Activated T-helper 17 cell treated with anti-CD3 and anti-CD28 coated beads, Interleukin-2, amount 50 U/mL, for 72 hours (primary cell): ENCODE measurements around the gene HPDL. TPM values are rescaled to one million over a fixed set of nuclear protein-coding genes. Genes with fewer than 3 reads are reported as not detected.
"Not testable (repeated sequence)": the region's sequence is repeated elsewhere in the genome, so short reads cannot be mapped to it uniquely, and the experiment has no call there.

Experiments
- ATAC-seq: fragments of 150-1000 bp; cut with Tn5 transposase; replicated peaks from 2 replicates; pipeline ENCODE4 v1.10.0; 2021; ENCODE audit warnings: mild to moderate bottlenecking, moderate library complexity
- H3K27ac Mint-ChIP-seq: one replicate; pipeline ENCODE4 v1.8.0; 2022; ENCODE audit warnings: mixed read lengths
- H3K27me3 Mint-ChIP-seq: one replicate; pipeline ENCODE4 v1.8.0; 2022; ENCODE audit warnings: mixed read lengths
- H3K36me3 Mint-ChIP-seq: one replicate; pipeline ENCODE4 v1.8.0; 2022; ENCODE audit warnings: low read depth, mild to moderate bottlenecking, mixed read lengths
- H3K4me1 Mint-ChIP-seq: one replicate; pipeline ENCODE4 v1.8.0; 2022; ENCODE audit warnings: mixed read lengths
- H3K4me3 Mint-ChIP-seq: one replicate; pipeline ENCODE4 v1.8.0; 2022; ENCODE audit warnings: mild to moderate bottlenecking, mixed read lengths
- H3K9me3 Mint-ChIP-seq: one replicate; pipeline ENCODE4 v1.8.0; 2022; ENCODE audit warnings: mixed read lengths
- total RNA-seq, 2 donors: library from RNA; stranded (reverse); gene quantifications; one replicate each; pipeline ENCODE4 v1.2.3, GENCODE V29; 2022

Gene HPDL
- 10 to 100 TPM in 1 of 2 donors, 1 to 10 TPM in 1; 4.5 to 22.6 TPM for total RNA-seq

DNA sequence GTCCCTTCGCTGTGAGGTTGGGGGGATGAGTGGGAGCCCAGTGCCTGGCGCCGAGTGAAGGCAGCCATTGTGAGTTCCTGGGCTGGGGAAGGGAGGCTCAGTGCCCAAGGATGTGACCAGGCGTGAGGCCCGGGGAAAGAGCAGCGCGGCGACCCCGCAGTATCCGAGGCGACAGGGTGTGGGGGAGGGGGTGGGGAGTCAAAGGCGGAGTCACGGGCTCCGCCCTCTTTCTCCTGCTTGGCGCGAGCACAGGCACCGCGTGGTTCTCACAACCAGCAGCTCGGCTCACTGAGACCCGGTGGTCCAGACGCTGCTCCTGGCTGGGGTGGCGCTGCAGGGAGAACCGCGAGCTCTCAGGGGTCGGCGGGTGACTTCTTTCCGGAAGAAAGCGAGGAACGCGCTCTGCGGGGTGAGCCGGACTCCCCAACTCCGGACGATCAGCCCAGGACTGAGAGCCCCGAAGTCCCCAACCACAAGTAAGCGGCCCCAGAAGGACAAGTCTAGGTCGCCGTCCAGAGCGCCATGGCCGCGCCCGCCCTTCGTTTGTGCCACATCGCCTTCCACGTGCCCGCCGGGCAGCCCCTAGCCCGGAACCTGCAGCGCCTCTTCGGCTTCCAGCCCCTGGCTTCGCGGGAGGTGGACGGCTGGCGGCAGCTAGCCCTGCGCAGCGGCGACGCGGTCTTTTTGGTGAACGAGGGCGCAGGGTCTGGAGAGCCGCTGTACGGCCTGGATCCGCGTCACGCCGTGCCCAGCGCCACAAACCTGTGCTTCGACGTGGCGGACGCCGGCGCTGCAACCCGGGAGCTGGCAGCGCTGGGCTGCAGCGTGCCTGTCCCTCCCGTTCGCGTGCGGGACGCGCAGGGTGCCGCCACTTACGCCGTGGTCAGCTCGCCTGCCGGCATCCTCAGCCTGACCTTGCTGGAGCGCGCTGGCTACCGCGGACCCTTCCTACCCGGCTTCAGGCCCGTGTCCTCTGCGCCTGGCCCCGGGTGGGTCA, at the start of gene HPDL:
TSS of gene HPDL (plus strand) at position 269 of the 997 bp plus-strand sequence. CDS start at position 523, 254 bp downstream.
- peak; percentile 87 for ATAC-seq
- Mint-ChIP-seq H3K27me3 (no peaks in the 10 kb centered on the region), H3K27ac (peak within 1 kb of the TSS; percentile 36), H3K9me3 (no peaks in the 10 kb centered on the region), H3K36me3 (peaks cover 35% of the 10 kb centered on the region), H3K4me1 (no peaks in the 10 kb centered on the region), H3K4me3 (peak within 1 kb of the TSS; percentile 80)

DNA sequence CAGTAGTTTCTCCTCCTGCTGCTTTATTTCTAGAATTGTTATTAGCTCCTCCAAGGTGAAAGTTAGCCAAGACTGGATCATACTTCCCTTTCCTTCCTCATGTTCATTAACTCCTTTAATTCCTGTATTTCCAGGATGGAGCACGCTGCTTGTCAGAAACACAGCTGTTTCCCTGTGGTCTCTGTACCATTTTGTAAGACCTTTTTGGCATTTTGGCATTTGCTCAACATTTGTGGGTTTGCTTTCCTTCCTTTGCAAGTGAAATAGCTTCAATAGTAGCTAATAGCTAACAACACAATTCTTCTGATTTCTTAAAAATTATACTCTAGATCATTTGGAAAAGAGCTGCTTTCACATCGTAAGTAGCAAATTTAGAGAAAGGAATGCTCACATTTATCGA, 44.3 kb upstream of the HPDL start:
- ATAC-seq, result no peak
- Mint-ChIP-seq H3K27ac (no peak overlapping the region), H3K27me3 (peaks cover 8% of the 10 kb centered on the region), H3K4me1 (no peaks in the 10 kb centered on the region), H3K4me3 (no peak overlapping the region), H3K36me3 (no peaks in the 10 kb centered on the region), H3K9me3 (no peaks in the 10 kb centered on the region)

DNA sequence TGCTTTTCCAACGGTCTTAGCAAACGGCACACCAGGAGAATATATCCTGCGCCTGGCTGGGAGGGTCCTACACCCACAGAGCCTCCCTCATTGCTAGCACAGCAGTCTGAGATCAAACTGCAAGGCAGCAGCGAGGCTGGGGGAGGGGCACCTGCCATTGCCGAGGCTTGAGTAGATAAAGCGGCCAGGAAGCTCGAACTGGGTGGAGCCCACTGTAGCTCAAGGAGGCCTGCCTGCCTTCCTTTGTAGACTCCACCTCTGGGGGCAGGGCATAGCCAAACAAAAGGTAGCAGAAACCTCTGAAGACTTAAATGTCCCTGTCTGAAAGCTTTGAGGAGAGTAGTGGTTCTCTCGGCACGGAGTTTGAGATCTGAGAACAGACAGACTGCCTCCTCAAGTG, 41.8 kb upstream of the HPDL start:
- not testable (repeated sequence) for H3K27me3 Mint-ChIP-seq, H3K9me3 Mint-ChIP-seq, H3K4me1 Mint-ChIP-seq, H3K27ac Mint-ChIP-seq, H3K4me3 Mint-ChIP-seq, ATAC-seq, H3K36me3 Mint-ChIP-seq

DNA sequence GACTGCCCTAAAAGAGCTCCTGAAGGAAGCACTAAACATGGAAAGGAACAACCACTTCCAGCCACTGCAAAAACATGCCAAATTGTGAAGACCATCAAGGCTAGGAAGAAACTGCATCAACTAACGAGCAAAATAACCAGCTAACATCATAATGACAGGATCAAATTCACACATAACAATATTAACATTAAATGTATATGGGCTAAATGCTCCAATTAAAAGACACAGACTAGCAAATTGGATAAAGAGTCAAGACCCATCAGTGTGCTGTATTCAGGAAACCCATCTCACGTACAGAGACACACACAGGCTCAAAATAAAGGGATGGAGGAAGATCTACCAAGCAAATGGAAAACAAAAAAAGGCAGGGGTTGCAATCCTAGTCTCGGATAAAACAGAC, 40.2 kb upstream of the HPDL start:
- H3K4me3 Mint-ChIP-seq, H3K36me3 Mint-ChIP-seq, H3K4me1 Mint-ChIP-seq, ATAC-seq, H3K27me3 Mint-ChIP-seq, H3K9me3 Mint-ChIP-seq, H3K27ac Mint-ChIP-seq: not testable (repeated sequence)

DNA sequence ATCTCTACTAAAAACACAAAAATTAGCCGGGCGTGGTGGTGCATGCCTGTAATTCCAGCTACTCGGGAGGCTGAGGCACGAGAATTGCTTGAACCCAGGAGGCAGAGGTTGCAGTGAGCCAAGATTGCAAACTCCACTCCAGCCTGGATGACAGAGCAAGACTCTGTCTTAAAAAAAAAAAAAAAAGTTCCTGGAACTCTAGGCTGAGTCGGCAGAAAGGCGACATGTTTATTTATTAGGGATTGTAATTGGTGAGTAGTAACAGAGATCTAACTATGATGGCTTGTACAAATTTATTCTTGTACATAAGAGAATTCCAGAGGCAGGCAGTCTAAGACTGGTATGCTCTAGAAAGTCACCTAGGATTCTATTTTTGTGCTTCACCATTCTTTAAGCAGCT, 35.7 kb upstream of the HPDL start:
- not testable (repeated sequence) for H3K36me3 Mint-ChIP-seq, H3K27ac Mint-ChIP-seq

DNA sequence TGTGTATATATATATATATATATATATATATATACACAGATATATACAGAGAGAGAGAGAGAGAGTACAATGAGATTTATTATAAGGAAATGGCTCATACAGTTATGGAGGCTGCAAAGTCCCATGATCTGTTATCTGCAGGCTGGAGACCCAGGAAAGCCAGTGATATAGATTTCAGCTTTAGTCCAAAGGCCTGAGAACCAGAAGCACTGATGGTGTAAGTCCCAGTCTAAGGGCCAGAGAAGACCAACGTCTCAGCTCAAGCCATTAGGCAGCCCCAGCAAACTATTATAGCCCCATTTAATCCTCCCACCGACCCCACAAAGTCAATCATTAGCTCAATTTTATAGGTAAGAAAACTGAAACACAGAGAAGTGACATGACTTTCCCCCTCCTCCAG, 35.0 kb upstream of the HPDL start:
- H3K4me3 Mint-ChIP-seq, result no peak overlapping the region
- no peak for ATAC-seq
- no peaks in the 10 kb centered on the region for H3K36me3 Mint-ChIP-seq
- no peaks in the 10 kb centered on the region for H3K27me3 Mint-ChIP-seq
- H3K27ac Mint-ChIP-seq, result no peak overlapping the region
- H3K9me3 Mint-ChIP-seq, result no peaks in the 10 kb centered on the region
- no peaks in the 10 kb centered on the region for H3K4me1 Mint-ChIP-seq

More for the DNA sequence above, 35.7 kb upstream of the HPDL start:
- H3K27me3 Mint-ChIP-seq, H3K9me3 Mint-ChIP-seq, ATAC-seq, H3K4me1 Mint-ChIP-seq, H3K4me3 Mint-ChIP-seq: not testable (repeated sequence)

DNA sequence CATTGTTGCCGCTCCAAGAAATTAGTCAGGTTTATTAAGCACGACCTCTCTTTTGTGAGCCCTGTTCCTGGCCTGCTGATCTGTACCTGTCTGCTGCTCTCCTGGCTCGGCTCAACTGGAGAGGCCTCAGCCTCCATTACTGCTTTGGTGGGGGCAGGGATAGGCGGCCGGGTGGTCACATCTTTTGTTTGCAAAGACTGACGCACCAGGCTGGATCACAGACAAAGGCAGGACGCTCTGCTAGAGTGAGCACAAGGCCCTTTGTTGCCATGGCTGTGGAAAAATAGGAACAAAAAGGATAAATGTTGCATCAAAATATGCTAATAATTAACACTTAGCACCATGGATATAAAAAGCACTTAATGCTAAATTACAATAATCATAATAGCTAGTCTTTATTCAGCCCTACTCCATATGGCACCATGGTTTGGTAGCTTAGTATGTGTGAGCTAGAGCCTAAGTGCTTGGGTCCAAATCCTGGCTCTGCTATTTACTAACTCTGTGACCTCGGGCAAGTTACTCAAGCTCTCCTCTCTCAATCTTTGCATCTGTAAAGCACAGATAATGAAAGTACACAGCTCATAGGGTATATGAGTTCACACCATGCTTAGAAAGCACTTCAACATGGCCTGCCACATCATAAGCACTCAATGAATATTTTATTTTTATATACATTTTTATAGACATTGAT, 28.9 kb upstream of the HPDL start:
- Mint-ChIP-seq H3K36me3 (no peaks in the 10 kb centered on the region), H3K27ac (peak overlapping the region; percentile 15), H3K27me3 (no peaks in the 10 kb centered on the region), H3K4me1 (peaks cover 9% of the 10 kb centered on the region), H3K4me3 (no peak overlapping the region), H3K9me3 (no peaks in the 10 kb centered on the region)
- ATAC-seq, result no peak

DNA sequence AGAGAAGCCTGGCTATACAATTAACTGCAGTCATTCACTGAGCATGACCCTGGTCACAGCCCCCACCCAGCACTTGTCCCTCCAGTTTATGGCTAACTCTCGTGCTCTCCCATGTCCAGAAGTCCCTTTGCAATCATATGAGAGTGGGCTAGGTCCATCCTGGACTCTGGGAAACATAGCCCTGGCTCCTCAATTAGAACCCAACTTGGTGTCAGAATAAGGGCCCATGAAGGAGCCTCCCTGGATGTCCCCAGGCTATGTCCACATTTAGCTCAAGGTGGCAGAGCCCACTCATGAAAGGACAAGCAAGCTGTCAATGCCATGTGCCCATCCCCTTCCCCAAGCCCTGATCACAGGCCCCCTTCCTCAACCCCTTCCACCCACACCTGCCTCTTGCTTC, 27.4 kb upstream of the HPDL start:
- Mint-ChIP-seq H3K4me3 (no peak overlapping the region), H3K4me1 (peaks cover 9% of the 10 kb centered on the region), H3K36me3 (no peaks in the 10 kb centered on the region), H3K27ac (no peak overlapping the region), H3K27me3 (no peaks in the 10 kb centered on the region), H3K9me3 (no peaks in the 10 kb centered on the region)
- ATAC-seq, result no peak

DNA sequence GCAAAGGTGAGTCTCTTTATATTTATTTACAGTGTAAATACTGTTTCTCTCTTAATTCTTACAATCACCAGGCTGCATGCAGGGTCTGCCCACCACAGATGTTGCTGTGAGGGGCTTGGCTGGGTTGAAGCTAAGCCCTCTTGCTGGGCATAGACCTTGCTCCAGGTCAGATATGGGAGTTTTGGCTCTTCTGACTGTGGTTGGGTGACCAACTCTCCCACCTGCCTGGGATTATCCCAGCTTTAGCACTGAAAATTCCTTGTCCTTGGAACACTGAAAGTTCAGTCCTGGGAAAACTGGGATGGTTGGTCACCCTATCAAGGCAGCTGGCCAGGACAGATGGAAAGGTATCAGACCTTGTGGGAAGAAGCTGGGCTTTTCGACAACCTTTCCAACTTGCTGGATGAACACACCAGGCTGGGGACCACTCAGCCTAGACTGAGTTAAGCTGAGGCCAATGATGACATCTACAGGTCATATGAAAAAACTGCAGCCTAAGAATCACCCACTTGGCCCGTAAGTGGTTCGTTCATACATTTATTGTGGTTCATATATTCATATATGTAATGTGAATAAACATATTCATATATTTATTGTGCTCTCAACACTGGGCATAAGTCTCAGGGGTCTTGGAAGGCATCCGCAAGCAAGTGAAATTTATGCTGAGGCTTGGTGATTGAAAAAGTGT, 26.6 kb upstream of the HPDL start:
- Mint-ChIP-seq H3K4me3 (no peak overlapping the region), H3K9me3 (no peaks in the 10 kb centered on the region), H3K36me3 (no peaks in the 10 kb centered on the region), H3K4me1 (peaks cover 9% of the 10 kb centered on the region), H3K27ac (no peak overlapping the region), H3K27me3 (no peaks in the 10 kb centered on the region)
- ATAC-seq, result no peak

DNA sequence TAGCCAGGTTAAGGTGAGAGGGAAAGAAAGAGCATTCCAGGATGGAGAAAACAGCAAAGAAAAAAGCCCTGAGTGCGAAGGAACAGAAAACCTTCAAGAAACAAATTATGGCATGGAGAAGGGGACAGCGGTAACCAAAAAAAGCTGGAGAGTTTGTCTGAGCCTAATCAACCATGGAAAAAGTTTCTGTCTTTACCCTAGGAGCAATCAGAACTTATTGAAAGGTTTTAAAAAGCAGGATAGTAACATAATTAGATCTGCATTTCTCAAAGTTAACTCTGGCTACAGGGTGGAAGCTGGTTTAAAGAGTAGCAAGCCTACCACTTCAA, 26.1 kb upstream of the HPDL start:
- H3K36me3 Mint-ChIP-seq, result no peaks in the 10 kb centered on the region
- ATAC-seq, result no peak
- H3K27me3 Mint-ChIP-seq, result no peaks in the 10 kb centered on the region
- no peaks in the 10 kb centered on the region for H3K9me3 Mint-ChIP-seq
- H3K4me1 Mint-ChIP-seq, result peaks cover 9% of the 10 kb centered on the region
- no peak overlapping the region for H3K4me3 Mint-ChIP-seq
- no peak overlapping the region for H3K27ac Mint-ChIP-seq

DNA sequence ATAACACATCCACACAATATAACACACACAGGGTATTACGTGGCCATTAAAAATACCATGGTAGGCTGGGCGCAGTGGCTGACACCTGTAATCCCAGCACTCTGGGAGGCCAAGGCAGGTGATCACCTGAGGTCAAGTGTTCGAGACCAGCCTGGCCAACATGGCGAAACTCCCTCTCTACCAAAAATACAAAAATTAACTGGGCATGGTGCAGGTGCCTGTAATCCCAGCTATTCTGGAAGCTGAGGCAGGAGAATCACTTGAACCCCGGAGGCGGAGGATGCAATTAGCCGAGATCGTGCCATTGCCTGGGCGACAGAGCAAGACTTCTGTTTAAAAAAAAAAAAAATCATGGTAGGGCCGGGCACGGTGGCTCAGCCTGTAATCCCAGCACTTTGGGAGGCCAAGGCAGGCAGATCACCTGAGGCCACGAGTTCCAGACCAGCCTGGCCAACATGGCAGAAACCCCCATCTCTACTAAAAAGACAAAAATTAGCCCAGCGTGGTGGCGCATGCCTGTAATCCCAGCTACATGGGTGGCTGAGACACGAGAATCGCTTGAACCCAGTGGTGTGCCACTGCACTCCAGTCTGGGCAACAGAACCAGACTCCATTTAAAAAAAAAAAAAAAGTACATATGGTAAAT, 24.1 kb upstream of the HPDL start:
- no peaks in the 10 kb centered on the region for H3K27me3 Mint-ChIP-seq
- peak overlapping the region; percentile 80 for H3K27ac Mint-ChIP-seq
- ATAC-seq, result no peak
- H3K4me3 Mint-ChIP-seq, result peak overlapping the region; percentile 93
- H3K9me3 Mint-ChIP-seq, result no peaks in the 10 kb centered on the region
- H3K4me1 Mint-ChIP-seq, result peaks cover 19% of the 10 kb centered on the region
- no peaks in the 10 kb centered on the region for H3K36me3 Mint-ChIP-seq

DNA sequence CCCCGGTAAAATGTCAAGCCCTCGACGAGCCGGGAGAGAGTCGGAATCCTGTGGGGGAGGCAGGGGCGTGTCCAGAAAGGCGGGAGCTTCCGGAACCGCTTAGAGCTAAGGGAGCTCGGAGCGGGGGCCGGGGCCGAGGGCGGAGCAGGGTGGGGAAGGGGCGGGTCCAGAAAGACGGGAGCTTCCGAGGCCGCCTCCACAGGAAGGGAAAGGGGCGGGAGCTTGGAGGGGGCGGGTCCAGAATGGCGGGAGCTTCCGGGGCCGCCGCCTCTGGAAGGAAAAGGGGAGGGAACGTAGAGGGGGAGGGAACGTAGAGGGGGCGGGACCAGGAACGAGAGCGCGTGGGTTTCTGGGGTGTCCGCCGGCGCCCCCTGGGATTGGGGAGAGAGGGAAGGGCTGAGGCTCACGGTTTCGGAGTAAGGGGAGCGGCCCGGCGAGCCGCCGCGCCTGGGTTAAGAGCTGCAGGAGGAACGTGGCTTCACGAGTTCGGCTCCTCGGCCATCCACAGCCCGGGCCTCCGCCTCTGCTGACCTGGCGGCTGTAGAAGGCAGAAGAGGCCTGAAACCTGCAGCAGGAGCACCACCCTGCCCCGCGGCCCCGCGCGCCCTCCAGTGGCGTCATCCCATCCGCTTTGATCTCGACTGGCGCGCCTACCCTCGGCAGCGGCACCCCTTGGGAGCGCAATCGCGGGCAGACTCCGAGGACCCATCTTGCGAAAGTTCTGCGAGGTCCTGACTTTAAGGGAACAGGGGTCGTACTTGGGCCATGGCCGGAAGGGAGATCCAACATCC, 23.0 kb upstream of the HPDL start:
- Mint-ChIP-seq H3K4me1 (peaks cover 19% of the 10 kb centered on the region), H3K27ac (peak overlapping the region; percentile 80), H3K36me3 (no peaks in the 10 kb centered on the region), H3K27me3 (no peaks in the 10 kb centered on the region), H3K4me3 (peak overlapping the region; percentile 93), H3K9me3 (no peaks in the 10 kb centered on the region)
- peak; percentile 85 for ATAC-seq

DNA sequence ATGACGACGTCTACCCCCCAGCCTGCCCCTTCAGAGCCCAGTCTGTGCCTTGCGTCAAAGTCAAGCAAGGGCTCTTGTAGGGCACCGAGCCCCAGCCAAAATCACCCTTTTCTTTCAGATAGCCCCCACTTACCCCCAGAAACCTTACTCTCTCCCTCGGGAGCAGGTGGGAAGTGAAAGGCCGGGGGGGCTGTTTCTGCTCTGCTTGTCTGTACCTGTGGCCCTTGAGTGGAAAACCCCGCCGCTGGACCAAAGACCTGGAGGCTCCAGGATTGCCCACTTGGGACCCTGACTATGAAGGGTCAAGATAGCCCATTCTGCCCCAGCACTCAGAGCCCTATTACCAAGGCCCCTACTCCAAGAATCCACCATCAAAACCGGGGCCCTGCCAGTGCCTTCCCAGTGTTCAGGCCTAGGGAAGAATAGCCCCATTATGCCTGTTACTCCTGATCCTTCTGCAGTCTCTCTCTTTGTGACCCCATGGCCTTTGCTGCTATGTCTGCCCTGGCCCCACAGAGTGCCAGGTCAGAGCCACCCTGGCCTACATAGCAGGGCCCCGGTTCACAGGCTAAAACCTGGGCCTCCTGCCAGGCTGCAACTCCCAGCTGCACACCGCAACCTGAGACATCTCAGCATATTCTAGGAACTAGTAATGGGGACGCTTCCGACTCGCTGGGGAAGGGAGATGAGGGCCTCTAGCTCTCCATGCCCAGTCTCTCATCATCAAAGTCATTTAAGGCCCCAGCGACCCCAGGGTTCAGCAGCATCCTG, 22.2 kb upstream of the HPDL start:
- H3K4me1 Mint-ChIP-seq, result peaks cover 19% of the 10 kb centered on the region
- no peaks in the 10 kb centered on the region for H3K36me3 Mint-ChIP-seq
- peak overlapping the region; percentile 93 for H3K4me3 Mint-ChIP-seq
- no peaks in the 10 kb centered on the region for H3K27me3 Mint-ChIP-seq
- no peak for ATAC-seq
- peak overlapping the region; percentile 80 for H3K27ac Mint-ChIP-seq
- H3K9me3 Mint-ChIP-seq, result no peaks in the 10 kb centered on the region
